Transverse colon (tissue), 4 donors: Measurements from ENCODE around the gene LHX2. TPM values are rescaled to one million over a fixed set of nuclear protein-coding genes. Genes with fewer than 3 reads are reported as not detected.

ENCODE experiments used
- DNase-seq: peaks from one replicate; pipeline ENCODE4 v3.0.0-alpha.2; 2019
- H3K27ac ChIP-seq, 4 donors: fragments of 200-600 bp; sonication (generic); 2 replicates each; pipeline ENCODE4 v1.5.1; 2016 to 2018; ENCODE audit warnings: inconsistent platforms in 4 of 4
- H3K27me3 ChIP-seq: fragments of 200-600 bp; sonication (generic); 2 replicates; pipeline ENCODE4 v1.5.1; 2017; ENCODE audit warnings: inconsistent platforms
- H3K36me3 ChIP-seq, 4 donors: fragments of 200-600 bp; sonication (generic); 2 replicates each; pipeline ENCODE4 v1.5.1; 2017 to 2019; ENCODE audit warnings: inconsistent platforms in 4 of 4
- H3K4me1 ChIP-seq, 4 donors: fragments of 200-600 bp; sonication (generic); 2 replicates each; pipeline ENCODE4 v1.5.1; 2017 to 2020; ENCODE audit warnings: inconsistent platforms in 4 of 4
- H3K4me3 ChIP-seq, 4 donors: fragments of 200-600 bp; sonication (generic); 1 replicate in 1 of 4; 2 replicates in 3 of 4; pipeline versions ENCODE4 v1.5.1 to v1.6.1; 2017 to 2019; ENCODE audit warnings: inconsistent platforms in 4 of 4
- H3K9me3 ChIP-seq, 2 donors: fragments of 200-600 bp; sonication (generic); 2 replicates each; pipeline ENCODE4 v1.5.1; 2017 to 2019; ENCODE audit warnings: inconsistent platforms in 2 of 2
- CTCF ChIP-seq, 5 experiments: fragments of 200-600 bp in 3 of 5; fragments of 450-650 bp in 2 of 5; sonication (generic) in 3 of 5; IDR thresholded peaks; 1 replicate in 2 of 5; 2 replicates in 3 of 5; pipeline ENCODE4 v1.5.1; 2016 to 2017; ENCODE audit warnings: antibody characterized with exemption in 5 of 5, inconsistent platforms in 3 of 5, mild to moderate bottlenecking in 2 of 5, moderate library complexity in 1 of 5
- EP300 ChIP-seq: sonication (generic); formaldehyde crosslinking; IDR thresholded peaks from one replicate; pipeline ENCODE4 v1.6.1; 2017; ENCODE audit warnings: antibody characterized with exemption, low read depth
- POLR2A ChIP-seq: fragments of 450-650 bp; IDR thresholded peaks from one replicate; pipeline ENCODE4 v1.6.1; 2016; ENCODE audit warnings: antibody characterized with exemption, mild to moderate bottlenecking, moderate library complexity
- POLR2AphosphoS5 ChIP-seq, 3 donors: sonication (generic); formaldehyde crosslinking; IDR thresholded peaks; one replicate each; pipeline ENCODE4 v1.6.1; 2016; ENCODE audit warnings: antibody characterized with exemption in 3 of 3
- WGBS, 2 donors: methylation state at CpG; one replicate each; pipeline ENCODE4 v1.1.5; 2018; ENCODE audit warnings: low coverage in 1 of 2; 5-methylcytosine and 5-hydroxymethylcytosine counted together
- in situ Hi-C, 4 donors: fragments of 200-750 bp; cut with MboI; loops; one replicate each; pipeline versions ENCODE4 v1.15.0 to v1.15.1; 2017; ENCODE audit warnings: low sequenced_read_pairs in 3 of 4, low pct_ligation_motif_present in 1 of 4, low pct_unique_long_range_greater_than_20kb in 1 of 4
- intact Hi-C: fragments of 100-400 bp; cut with DNase I; formaldehyde crosslinking; loops from one replicate; pipeline ENCODE4 v1.15.1; 2023; ENCODE audit warnings: low total_unique reads
- total RNA-seq, 4 donors: library from RNA; depleted of rRNA; stranded (reverse); fragments of >200 nt; gene quantifications; one replicate each; pipeline ENCODE4 v1.1.0, GENCODE V29; 2016

Gene LHX2, protein sequence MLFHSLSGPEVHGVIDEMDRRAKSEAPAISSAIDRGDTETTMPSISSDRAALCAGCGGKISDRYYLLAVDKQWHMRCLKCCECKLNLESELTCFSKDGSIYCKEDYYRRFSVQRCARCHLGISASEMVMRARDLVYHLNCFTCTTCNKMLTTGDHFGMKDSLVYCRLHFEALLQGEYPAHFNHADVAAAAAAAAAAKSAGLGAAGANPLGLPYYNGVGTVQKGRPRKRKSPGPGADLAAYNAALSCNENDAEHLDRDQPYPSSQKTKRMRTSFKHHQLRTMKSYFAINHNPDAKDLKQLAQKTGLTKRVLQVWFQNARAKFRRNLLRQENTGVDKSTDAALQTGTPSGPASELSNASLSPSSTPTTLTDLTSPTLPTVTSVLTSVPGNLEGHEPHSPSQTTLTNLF
- total RNA-seq = not detected

GRCh38 chr9:124011460-124012301, at the start of gene LHX2:
LHX2 (plus strand) TSS chr9:124011768; CDS start chr9:124012349, 581 bp downstream.
- peaks cover 100% of the 10 kb centered on the region for H3K27me3 ChIP-seq
- in situ Hi-C loops (no loop called here), intact Hi-C loops (no loop called here)
- no peak within 1 kb of the TSS for H3K27ac ChIP-seq
- no peak for TF ChIP-seq EP300
- no peak for TF ChIP-seq POLR2A
- TF ChIP-seq CTCF (IDR thresholded peaks at IDR 0.05) = no peak
- TF ChIP-seq POLR2AphosphoS5 (IDR thresholded peaks at IDR 0.05) = no peak
- DNase-seq = peak; percentile 27
- peak within 1 kb of the TSS in 2 of 4 donors; percentile 11 to 39 for H3K4me3 ChIP-seq
- 4% methylated on average over 55 of the region's 95 CpGs; no CpG with 5 or more reads in 1 of the 2 donors for WGBS, 2 donors
- no peaks in the 10 kb centered on the region for H3K9me3 ChIP-seq
- H3K4me1 ChIP-seq = peaks cover 12 to 60% (median 47%) of the 10 kb centered on the region in 4 donors
- no peaks in the 10 kb centered on the region for H3K36me3 ChIP-seq

- Histone ChIP-seq H3K27me3 (peaks cover 37% of the 10 kb centered on the region), H3K4me3 (no peak overlapping the region), H3K9me3 (no peaks in the 10 kb centered on the region), H3K4me1 (no peaks in the 10 kb centered on the region), H3K36me3 (no peaks in the 10 kb centered on the region), H3K27ac (no peak overlapping the region)
- intact Hi-C loops = no loop called here
- no peak for DNase-seq
- 61 to 81% methylated on average over 8 to 12 of the region's 12 CpGs for WGBS, 2 donors
- in situ Hi-C loops = no loop called here
- TF ChIP-seq POLR2A (no peak), POLR2AphosphoS5 (IDR thresholded peaks at IDR 0.05) (no peak), CTCF (IDR thresholded peaks at IDR 0.05) (no peak), EP300 (no peak)
Observed at GRCh38 chr9:123964761-123965160, 46.8 kb upstream of the LHX2 start.

GRCh38 chr9:123965801-123966686, 45.5 kb upstream of the LHX2 start:
- Histone ChIP-seq H3K9me3 (no peaks in the 10 kb centered on the region), H3K27ac (no peak overlapping the region), H3K27me3 (peaks cover 38% of the 10 kb centered on the region), H3K36me3 (no peaks in the 10 kb centered on the region), H3K4me1 (no peaks in the 10 kb centered on the region), H3K4me3 (no peak overlapping the region)
- no peak for DNase-seq
- intact Hi-C loops (no loop called here), in situ Hi-C loops (no loop called here)
- no peak for TF ChIP-seq CTCF (IDR thresholded peaks at IDR 0.05)
- TF ChIP-seq EP300 = no peak
- TF ChIP-seq POLR2AphosphoS5 (IDR thresholded peaks at IDR 0.05) = no peak
- TF ChIP-seq POLR2A = no peak
- WGBS, 2 donors = 48 to 52% methylated on average over 6 to 8 of the region's 8 CpGs
